LHCN-M2 (cell line): ENCODE results near the gene ARV1. TPM values are rescaled to one million over a fixed set of nuclear protein-coding genes. Genes with fewer than 3 reads are reported as not detected.

ENCODE experiments used
- DNase-seq: peaks from one replicate; pipeline ENCODE4 v3.0.0-alpha.2; 2012; ENCODE audit warnings: low read depth
- polyA plus RNA-seq: library from polyadenylated mRNA; unstranded; fragments of >200 nt; gene quantifications from one replicate; pipeline ENCODE4 v1.2.1, GENCODE V29; 2012; ENCODE audit warnings: missing spikeins
- total RNA-seq: library from RNA; depleted of rRNA; stranded (reverse); fragments of >200 nt; gene quantifications from 2 replicates; pipeline ENCODE4 v1.2.3, GENCODE V29; 2014; rRNA removed

Gene ARV1
- total RNA-seq = 20.1 and 21.6 TPM in 2 replicates
- polyA plus RNA-seq = 9.9 TPM

DNA sequence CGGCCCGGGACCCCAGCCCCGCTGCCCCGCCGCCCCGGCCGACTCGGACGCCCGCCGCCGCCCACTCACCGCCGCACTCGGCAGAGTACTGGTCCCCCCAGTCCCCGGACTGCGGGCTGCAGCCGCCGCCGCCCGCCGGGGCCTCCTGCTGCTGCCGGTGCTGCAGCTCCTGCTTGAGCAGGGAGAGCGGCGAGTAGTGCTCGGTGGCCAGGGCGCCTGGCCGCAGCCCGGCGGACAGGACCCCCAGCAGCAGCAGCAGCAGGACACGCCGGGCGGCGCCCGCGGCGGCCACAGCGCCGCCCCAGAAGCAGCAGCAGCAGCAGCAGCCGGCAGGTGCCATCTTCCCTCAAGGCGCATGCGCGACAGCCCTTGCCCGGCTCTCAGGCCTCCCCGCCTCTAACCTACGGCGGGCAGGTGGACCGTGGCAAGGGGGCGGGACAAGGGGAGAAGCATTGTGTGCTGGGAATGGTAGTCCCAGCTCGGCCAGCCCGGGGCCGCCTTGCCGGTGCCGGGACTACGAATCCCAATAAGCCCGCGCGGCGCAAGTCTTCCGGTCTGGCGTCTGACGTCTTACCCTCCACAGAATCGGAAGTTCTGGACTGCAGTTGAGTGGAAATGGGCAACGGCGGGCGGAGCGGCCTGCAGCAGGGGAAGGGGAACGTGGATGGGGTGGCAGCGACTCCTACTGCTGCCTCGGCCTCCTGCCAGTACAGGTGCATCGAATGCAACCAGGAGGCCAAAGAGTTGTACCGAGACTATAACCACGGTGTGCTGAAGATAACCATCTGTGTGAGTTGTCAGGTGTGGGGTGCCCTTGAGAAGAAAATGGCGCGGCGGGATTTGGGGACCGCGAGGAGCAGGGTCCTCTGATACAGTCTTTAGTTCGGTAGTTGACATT lies at the start of gene ARV1, which contains the start of gene TTC13:
Gene ARV1 (plus strand): TSS at position 604 of the 898 bp plus-strand sequence. CDS start 12 bp downstream, at position 616.
Gene TTC13 (minus strand): TSS at position 371 of the 898 bp plus-strand sequence. CDS start 31 bp downstream, at position 340.
- DNase-seq = peak; percentile 97

DNA sequence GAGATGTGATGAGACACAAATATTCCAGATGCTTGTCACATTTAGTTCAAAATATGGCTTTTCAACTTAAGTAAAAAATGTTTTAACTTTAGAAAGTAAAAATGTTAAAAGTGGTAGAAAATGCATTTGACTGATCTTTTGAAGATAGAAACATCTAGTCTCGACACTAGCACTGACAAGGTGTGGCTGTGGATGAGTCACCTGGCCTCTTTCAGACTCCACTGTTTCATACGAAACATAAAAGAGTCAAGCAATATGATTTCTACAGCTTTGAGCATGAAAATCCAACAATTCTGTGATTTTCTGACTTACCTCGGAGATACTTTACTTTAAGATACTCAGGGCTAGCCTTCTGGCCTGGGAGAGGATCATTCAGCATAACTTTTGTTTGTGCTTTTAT lies 47.9 kb upstream of the ARV1 start:
- no peak for DNase-seq

DNA sequence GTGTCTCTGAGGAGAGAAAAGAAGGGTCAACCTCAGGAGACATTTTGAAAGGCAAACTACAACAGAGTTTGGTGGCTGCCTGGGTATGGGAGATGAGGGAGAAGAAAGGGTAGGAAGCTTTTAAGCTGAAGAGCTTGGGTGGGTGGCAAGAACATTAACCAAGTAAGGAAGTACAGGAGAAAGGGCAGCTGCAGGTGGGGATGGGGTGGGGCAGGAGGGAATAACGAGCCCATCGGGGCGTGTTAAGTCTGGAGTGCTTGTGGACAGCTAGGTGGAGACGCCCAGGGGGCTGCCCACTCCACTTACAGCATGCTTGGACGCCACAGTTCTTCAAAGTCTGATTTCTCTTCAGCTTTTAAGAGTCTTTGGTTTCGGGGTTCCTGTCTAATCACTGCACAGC lies 43.0 kb upstream of the ARV1 start:
- no peak for DNase-seq

DNA sequence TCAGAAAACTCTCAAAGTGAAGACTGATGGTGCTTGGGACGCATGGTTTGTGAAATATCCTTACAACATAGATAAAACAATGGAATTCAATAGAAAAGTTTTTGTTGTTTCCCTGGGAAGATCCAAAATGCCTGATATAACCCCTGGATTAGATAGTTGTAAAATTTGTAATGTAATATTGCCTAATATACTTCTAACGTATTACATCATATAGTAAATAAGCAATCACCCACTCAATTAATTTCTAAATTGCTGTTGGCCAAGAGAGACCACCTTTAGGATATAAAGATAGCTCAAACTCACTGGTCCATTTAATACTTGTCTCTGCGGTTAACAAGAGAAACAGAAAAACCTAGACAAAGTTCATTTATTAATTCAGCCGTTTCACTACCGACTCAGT lies 42.4 kb upstream of the ARV1 start:
- DNase-seq = no peak

DNA sequence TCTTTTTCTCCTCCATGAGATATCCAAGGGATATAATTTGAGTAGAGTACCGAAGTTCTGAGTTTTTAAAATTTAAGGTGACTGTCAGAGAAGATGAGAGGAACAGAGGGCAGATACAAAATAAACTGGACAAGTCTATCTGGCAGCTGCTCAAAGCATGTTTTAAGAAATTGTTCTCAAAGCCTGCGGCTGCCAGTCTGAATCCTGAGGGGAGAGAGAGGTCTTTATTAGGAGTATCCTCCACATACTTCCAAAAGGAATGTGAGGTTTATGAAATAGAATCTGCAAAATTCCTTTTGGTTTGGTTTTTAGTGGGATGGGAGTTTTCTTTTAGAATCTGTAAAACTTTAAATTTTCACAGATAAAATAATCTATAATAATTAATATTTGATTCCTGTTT lies 41.5 kb upstream of the ARV1 start:
- DNase-seq = peak; percentile 69

DNA sequence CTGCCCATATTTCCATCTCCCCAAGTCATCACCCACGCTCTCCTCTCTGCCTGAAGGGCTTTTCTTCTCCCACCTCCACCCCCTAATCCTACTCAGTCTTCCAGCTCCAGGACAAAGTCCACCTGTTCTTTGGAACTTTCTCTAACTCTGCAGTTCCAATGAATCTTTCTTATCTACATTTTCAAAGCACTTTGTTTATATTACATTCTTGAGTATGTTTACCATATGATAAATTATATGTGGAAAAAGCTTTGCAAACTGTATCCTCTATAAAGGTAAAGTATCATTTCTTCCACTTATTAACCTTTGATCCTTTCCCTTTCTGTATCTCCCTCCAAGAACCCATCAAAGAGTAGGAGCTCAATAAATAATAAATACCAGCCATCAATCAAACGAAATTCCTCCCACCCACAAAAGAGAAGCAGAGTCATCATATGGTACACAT lies 39.9 kb upstream of the ARV1 start:
- no peak for DNase-seq

DNA sequence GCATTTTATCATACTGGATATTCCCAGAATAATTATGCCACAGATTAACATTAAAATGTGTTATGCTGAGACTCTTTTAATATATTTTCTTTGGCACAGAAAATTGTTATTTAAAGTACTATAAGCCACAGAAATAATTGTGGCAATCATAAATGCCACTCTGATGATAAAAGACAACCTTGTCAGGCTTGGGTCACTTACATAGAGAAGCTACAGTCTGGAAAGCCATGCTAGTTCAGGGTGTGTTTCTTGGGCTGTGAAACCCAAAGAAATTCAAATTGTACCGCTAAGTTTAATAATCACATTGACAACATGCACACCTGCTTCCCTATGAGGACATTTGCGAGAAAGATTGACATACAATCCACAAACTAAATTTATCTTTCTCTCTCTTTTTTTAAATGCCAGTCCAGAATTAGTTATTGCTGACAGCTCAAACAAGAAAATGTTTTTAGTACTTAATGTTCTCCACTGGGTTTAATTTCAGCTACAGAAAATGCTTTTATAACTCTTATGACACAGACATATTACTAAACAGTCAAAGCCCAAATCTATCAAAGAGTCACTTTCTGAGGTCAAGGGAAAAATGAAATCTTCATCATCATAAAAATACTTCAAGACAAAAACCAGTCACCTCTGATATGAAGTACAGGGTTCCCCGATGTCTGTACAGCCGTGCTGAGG lies 38.9 kb upstream of the ARV1 start:
- peak; percentile 49 for DNase-seq

DNA sequence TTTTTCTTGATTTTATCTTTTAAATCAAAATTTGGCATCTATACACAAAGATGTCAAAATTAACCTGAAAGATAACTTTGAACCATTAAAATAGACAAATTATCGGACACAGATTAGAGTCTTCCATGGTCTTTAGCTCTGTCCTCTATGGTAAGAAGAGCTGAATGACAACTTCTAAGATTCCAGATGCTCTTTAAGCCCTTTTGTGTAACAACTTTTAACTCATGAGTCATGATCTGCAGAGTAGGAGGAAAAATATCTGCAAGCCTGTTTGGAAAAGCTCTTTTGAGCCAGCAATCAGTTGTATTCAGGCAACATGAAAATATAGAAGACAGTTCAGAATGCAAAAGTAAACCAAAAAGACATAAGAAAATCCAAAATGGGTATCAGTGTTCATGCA lies 38.0 kb upstream of the ARV1 start:
- DNase-seq = peak; percentile 45

DNA sequence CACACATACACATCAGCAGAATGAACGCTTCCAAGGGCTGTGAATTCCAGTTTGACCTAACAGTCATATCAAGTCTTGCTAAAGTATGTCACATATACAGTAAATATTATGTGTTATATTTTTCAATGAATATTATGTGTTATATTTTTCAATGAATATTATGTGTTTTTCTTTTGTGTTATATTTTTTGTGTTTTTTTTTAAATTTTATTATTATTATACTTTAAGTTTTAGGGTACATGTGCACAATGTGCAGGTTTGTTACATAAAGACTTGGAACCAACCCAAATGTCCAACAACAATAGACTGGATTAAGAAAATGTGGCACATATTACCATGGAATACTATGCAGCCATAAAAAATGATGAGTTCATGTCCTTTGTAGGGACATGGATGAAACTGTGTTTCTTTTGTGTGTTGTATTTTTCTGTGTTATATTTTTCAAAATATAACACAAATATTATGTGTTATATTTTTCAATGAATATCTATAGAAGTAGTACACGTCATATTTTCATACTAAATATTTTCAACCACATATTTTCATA lies 35.8 kb upstream of the ARV1 start:
- no peak for DNase-seq

DNA sequence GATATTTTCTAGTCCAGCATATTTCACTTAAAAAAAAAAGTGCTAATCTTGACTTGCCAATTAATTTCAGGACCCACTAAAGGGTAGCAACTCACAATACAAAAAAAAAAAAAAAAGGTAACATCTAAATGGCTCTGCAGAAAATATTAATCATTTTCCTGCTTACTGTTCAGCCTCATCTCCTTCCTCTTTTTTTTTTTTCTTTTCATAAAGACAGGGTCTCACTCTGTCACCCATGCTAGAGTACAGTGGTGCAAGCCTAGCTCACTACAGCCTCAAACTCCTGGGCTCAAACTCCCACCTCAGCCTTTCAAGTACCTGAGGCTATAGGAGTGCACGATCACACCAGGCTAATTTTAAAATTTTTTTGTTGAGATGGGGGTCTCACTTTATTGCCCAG lies 30.6 kb upstream of the ARV1 start:
- DNase-seq = no peak

DNA sequence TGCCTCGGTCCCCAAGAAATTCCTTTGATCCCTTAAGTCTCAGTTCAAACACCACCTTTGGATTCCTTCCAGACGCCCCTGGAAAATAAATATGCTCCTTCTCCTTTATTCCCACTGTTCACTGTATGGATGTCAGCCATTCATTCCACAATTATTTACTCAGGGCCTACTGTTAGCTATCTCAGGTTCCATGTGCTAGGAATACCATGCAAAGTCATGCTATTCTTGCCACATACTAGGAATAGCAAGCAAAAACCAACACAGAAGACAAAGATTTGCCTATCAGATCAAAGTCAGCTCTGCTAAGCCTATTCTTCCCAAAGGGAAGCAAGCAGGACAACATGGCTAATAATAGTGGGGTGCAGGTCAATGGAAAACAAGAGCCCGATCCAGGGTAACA lies 30.0 kb upstream of the ARV1 start:
- DNase-seq = no peak

DNA sequence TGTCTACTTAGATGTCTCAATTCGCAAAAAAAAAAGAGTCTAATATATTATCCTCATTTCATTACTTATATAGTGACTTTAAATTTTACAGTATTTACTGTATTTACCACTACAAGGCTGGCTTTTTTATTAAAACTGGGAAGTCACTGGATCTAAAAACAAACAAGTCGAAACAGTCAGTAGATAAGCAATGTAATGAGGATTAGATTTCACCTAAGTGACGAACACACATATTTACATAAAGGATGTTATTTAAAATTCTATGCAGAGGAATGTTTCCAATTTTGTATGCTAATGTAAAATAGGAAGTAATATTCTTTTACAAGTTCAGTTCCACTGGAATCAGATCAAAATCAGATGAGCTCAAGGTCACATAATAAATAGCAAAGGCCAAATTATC lies 28.5 kb upstream of the ARV1 start:
- no peak for DNase-seq

DNA sequence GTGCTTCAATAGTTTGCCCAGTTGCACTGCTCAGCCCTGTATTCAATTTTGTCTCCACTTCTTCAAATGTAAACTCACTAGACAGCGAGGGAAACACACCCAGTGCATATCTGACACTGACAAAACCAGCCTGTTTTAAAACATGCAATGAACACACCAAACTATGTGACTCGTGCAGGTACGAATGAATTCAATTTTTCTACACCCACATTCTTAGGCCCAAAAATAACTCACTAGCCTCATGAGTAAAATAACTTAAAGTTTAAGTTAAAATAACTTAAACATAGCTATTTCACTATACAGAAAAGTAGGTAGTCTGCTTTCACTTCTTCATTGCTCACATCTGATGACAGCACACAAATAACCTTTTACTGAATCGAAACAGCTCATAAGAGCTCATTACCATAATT lies 21.3 kb upstream of the ARV1 start:
- DNase-seq = no peak

DNA sequence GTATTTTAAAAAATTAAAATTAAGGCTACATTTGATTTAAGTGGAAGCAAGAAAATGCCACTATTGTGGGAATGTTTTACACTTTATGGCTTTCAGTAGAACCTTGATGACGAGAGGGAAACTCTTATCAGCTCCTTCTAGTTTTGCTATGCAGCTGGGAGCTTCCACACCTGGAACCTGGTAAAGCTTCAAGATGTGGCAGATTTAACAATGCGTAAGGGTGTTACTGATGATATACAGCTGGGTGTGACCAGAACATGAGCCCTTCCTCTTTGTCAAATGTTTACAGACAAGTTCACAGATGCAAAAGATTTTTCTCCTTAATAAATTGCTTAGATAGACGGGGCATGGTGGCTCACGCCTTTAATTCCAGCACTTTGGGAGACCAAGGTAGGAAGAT lies 20.5 kb upstream of the ARV1 start:
- DNase-seq = no peak

DNA sequence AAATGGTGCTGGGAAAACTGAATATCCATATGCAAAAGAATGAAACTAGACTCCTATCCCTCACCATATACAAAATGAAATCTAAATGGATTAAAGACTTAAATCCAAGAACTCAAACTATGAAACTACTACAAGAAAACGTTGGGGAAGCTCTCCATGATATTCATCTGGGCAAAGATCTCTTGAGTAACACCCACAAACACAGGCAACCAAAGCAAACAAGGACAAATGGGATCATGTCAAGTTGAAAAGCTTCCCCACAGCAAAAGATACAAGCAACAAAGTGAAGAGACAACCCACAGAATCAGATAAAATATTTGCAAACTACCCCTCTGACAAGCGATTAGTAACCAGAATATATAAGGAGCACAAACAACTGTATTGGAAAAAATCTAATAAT lies 14.0 kb upstream of the ARV1 start:
- no peak for DNase-seq

DNA sequence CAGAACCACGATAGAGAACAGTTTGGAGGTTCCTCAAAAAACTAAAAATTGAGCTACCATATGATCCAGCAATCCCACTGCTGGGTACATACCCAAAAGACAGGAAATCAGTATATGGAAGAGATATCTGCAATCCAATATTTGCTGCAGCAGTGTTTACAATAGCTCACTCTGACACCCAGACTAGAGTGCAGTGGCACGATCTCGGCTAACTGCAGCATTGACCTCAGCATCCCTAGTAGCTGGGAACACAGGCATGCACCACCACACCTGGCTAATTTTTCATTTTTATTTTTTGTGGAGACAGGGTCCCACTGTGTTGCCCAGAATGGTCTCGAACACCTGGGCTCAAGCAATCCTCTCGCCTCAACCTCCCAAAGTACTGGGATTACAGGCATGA lies 13.4 kb upstream of the ARV1 start:
- no peak for DNase-seq

DNA sequence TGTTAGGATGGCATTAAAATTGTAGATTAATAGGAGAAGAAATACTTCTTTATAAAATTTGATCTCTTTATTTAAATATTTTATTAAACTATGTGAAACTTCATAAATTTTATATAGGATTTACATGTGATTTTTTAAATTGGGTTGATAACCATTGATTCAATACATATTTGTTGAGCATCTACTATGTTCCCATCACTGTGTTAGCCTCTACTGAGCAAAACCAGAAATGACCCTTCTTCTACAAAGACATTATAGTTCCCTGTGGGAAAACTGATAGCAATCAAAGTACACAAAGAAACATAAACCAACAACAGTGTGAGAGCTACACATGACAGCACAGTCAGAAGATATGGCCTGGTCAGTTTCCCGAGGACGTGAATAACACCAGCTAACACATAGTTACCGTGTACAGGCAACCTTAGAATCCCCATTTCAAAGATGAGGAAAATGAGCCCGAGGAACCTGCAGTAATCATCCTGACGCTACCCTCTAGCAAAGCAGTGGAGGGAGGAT lies 12.5 kb upstream of the ARV1 start:
- no peak for DNase-seq

DNA sequence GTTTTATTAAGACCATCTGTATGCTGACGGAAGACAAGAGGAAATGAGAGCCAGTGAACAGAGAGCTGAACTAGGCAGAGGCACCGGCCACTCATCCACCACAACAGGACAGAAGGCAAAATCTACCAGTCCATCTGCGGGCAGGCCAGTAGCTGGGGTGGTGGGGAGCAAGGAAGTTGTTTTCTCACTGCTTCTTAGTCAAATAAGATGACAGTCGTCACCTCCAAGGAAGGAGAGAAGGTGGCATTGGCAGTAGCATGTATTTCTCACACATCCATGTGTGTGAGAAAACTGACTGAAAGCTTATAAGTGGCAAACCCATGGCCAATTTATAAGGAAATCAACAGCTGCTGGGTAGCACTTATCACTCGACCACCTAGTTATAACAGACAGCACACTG lies 8.5 kb upstream of the ARV1 start:
- DNase-seq = no peak

DNA sequence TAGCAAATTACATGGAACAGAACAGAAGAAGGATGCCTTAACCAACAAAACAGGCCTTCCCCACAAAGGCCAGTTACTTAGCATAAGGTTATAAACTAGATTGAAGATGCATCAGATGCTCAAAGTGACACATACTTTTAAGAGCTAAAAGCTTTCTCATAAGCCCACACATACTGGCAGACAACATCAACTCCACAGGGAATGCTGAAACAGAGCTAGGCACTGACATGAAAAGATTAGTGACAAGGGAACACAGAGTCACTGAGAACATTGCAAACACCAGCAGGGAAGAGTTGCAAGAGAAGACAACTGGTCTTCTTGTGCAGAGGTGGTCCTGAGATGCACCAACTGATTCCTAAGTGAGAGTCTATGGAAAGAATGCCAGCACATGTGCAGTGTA lies 7.1 kb upstream of the ARV1 start:
- DNase-seq = no peak

DNA sequence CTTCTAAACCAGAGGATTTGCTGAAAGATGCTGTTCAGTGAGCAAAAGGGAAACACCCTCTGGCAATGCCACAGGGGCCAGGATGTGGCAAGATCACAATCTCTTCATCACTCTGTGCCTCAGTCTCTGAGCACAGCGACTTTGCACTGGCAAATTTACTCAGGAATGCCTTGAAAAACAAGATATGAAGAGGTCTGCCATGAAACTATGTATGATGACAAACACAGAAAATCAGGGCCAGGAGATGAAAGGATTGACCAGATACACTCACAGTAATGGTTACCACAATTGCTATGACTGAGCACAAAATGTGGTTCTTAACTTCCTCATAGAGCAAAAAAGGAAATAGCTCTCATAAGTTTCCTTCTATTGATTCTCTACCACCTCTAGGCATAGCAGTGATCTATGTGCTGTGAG lies 6.0 kb upstream of the ARV1 start:
- DNase-seq = no peak

DNA sequence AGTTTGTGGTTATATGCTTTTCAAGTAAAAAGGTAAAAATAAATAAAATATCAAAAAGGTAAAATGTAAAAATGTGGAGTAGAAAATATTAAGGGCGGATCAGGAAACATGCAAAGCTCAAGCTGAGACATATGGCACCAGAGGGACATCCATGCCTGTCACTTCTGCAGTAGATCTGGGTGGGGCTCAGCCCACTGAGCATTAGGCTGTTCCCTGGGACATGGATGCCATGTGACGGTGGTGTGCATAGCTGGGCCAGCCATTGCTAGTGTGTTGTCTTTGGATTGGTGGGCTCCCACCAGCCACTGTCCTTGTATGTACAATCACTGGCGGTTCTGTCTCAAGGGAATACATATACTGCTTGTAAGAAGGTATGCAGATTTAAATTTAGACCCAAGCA lies 3.3 kb upstream of the ARV1 start:
- DNase-seq = no peak

DNA sequence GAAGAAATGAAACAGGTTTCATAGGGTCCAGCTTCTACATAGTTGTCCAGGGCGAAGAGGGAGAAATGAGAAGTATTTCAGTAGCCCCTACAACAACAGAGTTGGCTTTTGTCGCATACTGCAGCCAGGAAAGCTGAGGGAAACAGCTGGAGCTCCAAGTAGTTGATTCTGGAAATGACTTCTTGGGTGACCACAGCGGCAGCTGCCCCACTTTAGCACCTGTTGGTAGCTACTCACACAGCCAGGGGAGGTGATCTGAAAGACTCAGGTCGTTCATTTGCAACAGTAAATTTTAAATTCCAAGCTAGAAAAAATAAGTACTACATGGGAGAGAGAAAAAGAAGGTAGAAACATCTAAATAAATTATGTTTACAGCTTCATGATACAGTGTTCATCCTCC lies 2.5 kb upstream of the ARV1 start:
- DNase-seq = peak; percentile 20
